GM12892 (cell line): Measurements from ENCODE around the gene SLC35A2.

Source experiments
- POLR2A ChIP-seq: IDR thresholded peaks from 2 replicates; pipeline ENCODE4 v1.6.1; 2011; ENCODE audit warnings: low read depth, low read length, control low read depth
- TAF1 ChIP-seq: IDR thresholded peaks from 2 replicates; pipeline ENCODE4 v1.6.1; 2011; ENCODE audit warnings: low read depth, mild to moderate bottlenecking, control low read depth, low read length, borderline replicate concordance

GRCh38 chrX:48957827-48958634 lies 46.6 kb upstream of the SLC35A2 start:
- TF ChIP-seq POLR2A (no peak; the same call in 1 of the 2 replicates), TAF1 (no peak)
